Brain microvascular endothelial cell (primary cell): ENCODE results near the gene PRADC1.

Experiments used
- DNase-seq: peaks from one replicate; pipeline ENCODE4 v3.0.0-alpha.2; 2020
- H3K27ac ChIP-seq: fragments of 250-450 bp; sonication (Bioruptor Pico); 2 replicates; pipeline ENCODE4 v1.5.1; 2020; ENCODE audit warnings: mild to moderate bottlenecking, moderate library complexity
- H3K27me3 ChIP-seq: fragments of 250-450 bp; sonication (Bioruptor Pico); replicated peaks from 2 replicates; pipeline ENCODE4 v1.5.1; 2020; ENCODE audit warnings: mild to moderate bottlenecking
- H3K36me3 ChIP-seq: fragments of 250-450 bp; sonication (Bioruptor Pico); replicated peaks from 2 replicates; pipeline ENCODE4 v1.5.1; 2020; ENCODE audit warnings: mild to moderate bottlenecking
- H3K4me3 ChIP-seq: 2 replicates; pipeline ENCODE4 v1.5.1; 2011; ENCODE audit warnings: low read depth, mild to moderate bottlenecking, control low read depth, low read length, moderate library complexity
- in situ Hi-C: cut with HindIII; loops from 2 replicates; pipeline ENCODE4 v1.10.0; 2017; ENCODE audit warnings: low sequenced_read_pairs, low pct_ligation_motif_present
- TF ChIP-seq, protein P1 (sequence below): IDR thresholded peaks from 2 replicates; pipeline ENCODE4 v1.5.1; 2011; ENCODE audit warnings: low read depth, mild to moderate bottlenecking, moderate library complexity, low read length, control low read depth, inconsistent platforms; ENCODE audit errors: missing control alignments

PRADC1 gene

GRCh38 chr2:73257021-73257420 lies 24.0 kb upstream of the PRADC1 start:
- Histone ChIP-seq H3K4me3 (no peak overlapping the region), H3K27ac (no peak overlapping the region), H3K27me3 (no peaks in the 10 kb centered on the region), H3K36me3 (peaks cover 19% of the 10 kb centered on the region)
- in situ Hi-C loops, result no loop called here
- no peak for DNase-seq
- TF ChIP-seq, protein P1, sequence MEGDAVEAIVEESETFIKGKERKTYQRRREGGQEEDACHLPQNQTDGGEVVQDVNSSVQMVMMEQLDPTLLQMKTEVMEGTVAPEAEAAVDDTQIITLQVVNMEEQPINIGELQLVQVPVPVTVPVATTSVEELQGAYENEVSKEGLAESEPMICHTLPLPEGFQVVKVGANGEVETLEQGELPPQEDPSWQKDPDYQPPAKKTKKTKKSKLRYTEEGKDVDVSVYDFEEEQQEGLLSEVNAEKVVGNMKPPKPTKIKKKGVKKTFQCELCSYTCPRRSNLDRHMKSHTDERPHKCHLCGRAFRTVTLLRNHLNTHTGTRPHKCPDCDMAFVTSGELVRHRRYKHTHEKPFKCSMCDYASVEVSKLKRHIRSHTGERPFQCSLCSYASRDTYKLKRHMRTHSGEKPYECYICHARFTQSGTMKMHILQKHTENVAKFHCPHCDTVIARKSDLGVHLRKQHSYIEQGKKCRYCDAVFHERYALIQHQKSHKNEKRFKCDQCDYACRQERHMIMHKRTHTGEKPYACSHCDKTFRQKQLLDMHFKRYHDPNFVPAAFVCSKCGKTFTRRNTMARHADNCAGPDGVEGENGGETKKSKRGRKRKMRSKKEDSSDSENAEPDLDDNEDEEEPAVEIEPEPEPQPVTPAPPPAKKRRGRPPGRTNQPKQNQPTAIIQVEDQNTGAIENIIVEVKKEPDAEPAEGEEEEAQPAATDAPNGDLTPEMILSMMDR, result no peak

- in situ Hi-C loops, result no loop called here
- peaks cover 20% of the 10 kb centered on the region for H3K36me3 ChIP-seq
These were observed 23.5 kb upstream of the PRADC1 start for GRCh38 chr2:73256618-73256922.

DNA sequence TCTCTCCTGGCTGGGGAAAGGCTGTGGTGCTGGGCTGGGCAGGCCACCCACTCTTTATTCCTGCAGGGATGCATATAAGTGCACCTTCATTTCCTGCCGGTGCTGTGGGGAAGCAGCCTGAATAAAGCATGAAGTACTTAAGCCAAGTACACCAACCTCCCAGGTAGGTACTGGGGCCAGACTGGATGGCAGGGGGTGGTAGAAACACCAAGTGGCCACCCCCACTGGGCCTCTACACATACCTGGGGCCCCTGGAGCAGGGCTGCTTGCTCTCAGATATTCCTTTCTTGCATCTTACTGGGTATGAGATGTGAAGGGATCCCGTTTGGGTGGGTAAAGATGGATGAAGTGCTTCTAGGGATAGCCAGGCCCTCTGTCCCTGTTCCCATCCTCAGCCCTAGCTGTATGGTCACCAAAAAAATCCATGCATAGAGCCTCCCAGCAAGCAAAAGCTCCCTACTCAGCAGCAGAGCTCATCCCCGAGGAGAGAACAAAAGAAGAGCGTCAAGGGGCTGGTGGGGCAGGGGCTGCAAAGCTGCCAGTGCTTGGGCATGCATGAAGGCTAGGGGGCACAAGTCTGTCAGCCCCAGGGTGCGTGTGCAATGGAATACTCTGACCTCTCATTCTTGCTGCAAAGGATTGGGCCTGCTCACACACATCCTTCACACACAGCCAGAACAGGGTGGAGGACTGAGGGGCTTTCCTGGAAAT lies 23.0 kb upstream of the PRADC1 start:
- H3K27ac ChIP-seq, result no peak overlapping the region
- H3K27me3 ChIP-seq, result no peaks in the 10 kb centered on the region
- TF ChIP-seq, protein P1, result no peak
- H3K4me3 ChIP-seq, result no peak overlapping the region
- H3K36me3 ChIP-seq, result peaks cover 23% of the 10 kb centered on the region
- DNase-seq, result no peak
- in situ Hi-C loops, result no loop called here

More at GRCh38 chr2:73256618-73256922, 23.5 kb upstream of the PRADC1 start:
- Histone ChIP-seq H3K27ac (no peak overlapping the region), H3K27me3 (no peaks in the 10 kb centered on the region), H3K4me3 (no peak overlapping the region)
- TF ChIP-seq, protein P1, result no peak
- no peak for DNase-seq

GRCh38 chr2:73255007-73255644 lies 22.1 kb upstream of the PRADC1 start:
- Histone ChIP-seq H3K4me3 (no peak overlapping the region), H3K36me3 (peaks cover 30% of the 10 kb centered on the region), H3K27ac (no peak overlapping the region), H3K27me3 (no peaks in the 10 kb centered on the region)
- in situ Hi-C loops, result no loop called here
- DNase-seq, result no peak
- TF ChIP-seq, protein P1, result no peak

- H3K36me3 ChIP-seq, result peaks cover 37% of the 10 kb centered on the region
- no peak for DNase-seq
- in situ Hi-C loops, result no loop called here
- H3K4me3 ChIP-seq, result no peak overlapping the region
- no peaks in the 10 kb centered on the region for H3K27me3 ChIP-seq
- TF ChIP-seq, protein P1, result no peak
- H3K27ac ChIP-seq, result no peak overlapping the region
These were observed 21.4 kb upstream of the PRADC1 start for GRCh38 chr2:73254343-73255006.
